ENCODE data around the gene FATE1.

DNA sequence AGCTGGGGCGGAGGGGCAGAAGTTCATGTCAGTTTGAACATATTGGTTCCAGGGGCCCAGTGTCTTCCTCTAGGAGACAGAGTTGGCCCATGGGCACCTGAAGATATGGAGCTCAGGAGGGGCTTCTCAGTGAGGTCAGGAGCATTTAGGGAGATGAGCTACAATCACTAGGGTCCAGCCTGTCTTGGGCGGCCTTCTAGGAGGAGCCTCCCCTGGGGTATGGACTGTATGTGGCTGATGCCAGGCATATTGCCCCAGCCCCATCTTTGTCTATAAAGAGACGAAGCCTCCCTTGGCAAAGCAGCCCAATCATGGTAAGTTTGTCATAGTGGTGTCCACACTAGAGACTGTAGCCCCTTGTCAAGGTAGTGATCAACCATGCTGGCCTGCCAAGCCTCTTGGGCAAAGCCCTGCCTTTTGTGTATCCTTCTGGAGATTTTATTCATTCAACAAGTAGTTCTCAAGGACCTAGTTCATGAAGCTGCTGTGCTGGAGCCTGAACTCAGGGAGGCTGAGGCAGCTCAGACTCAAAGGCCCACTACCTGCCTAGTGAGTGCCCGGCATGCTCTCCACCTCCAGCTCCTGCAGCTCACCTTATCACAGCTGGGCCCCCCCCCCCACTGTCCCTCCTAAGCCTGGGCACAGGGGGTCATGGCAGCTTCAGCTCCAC, 13.4 kb downstream of the FATE1 start:
- TF ChIP-seq ADNP (CRISPR knock-in tag; IDR thresholded peaks at IDR 0.05): no peak
- TF ChIP-seq ZSCAN30 (CRISPR knock-in tag; IDR thresholded peaks at IDR 0.05): no peak
- TF ChIP-seq KDM5A (IDR thresholded peaks at IDR 0.05; ENCODE audit: borderline replicate concordance, low read length): no peak
- no peak for TF ChIP-seq SALL2 (CRISPR knock-in tag; IDR thresholded peaks at IDR 0.05)
- TF ChIP-seq ZNF549 (CRISPR knock-in tag; IDR thresholded peaks at IDR 0.05): no peak
